A549 (cell line): Measurements from ENCODE around the gene AEBP2. TPM values are rescaled to one million over a fixed set of nuclear protein-coding genes. Genes with fewer than 3 reads are reported as not detected.
"Not testable (repeated sequence)": the region's sequence is repeated elsewhere in the genome, so short reads cannot be mapped to it uniquely, and the experiment has no call there.

Experiments used
- ATAC-seq, 2 experiments: fragments of 200-7000 bp in 1 of 2; fragments of >200 bp in 1 of 2; cut with Nextera tagmentation in 1 of 2; cut with Tn5 transposase in 1 of 2; 3 replicates each; pipeline versions ENCODE4 v1.8.0 to v1.9.1; 2018 to 2020; ENCODE audit warnings: mild to moderate bottlenecking in 1 of 2, moderate library complexity in 1 of 2
- CTCF ChIA-PET: fragments of 300-600 bp; sonication (Branson Sonifier 250); formaldehyde crosslinking; extraction: SDS; loops from one replicate; lab custom pipeline; 2021; ENCODE audit warnings: antibody characterized with exemption, inconsistent platforms; lab: Yijun Ruan, JAX
- POLR2A ChIA-PET: fragments of 350-600 bp; formaldehyde crosslinking; extraction: SDS; loops from one replicate; lab custom pipeline; 2021; ENCODE audit warnings: antibody characterized with exemption, inconsistent platforms; lab: Yijun Ruan, JAX
- DNase-seq, 2 experiments: peaks; one replicate each; pipeline versions ENCODE4 v3.0.0 to v3.0.0-alpha.2; 2011 to 2016; ENCODE audit warnings: low read depth in 1 of 2, low spot score in 1 of 2
- FAIRE-seq: peaks from 2 replicates; lab custom pipeline; 2011; peaks lifted over from hg19 to GRCh38; lab: Jason Lieb, UNC
- H3K27ac ChIP-seq, 2 experiments: fragments of >200 bp; sonication (Bioruptor Twin); formaldehyde crosslinking; 3 replicates each; pipeline ENCODE4 v1.5.1; 2016 to 2017
- H3K4me1 ChIP-seq: fragments of >200 bp; sonication (Bioruptor Twin); formaldehyde crosslinking; 3 replicates; pipeline ENCODE4 v1.6.1; 2016
- H3K4me2 ChIP-seq: fragments of >200 bp; sonication (Bioruptor Twin); formaldehyde crosslinking; 3 replicates; pipeline ENCODE4 v1.6.1; 2016
- H3K4me3 ChIP-seq: fragments of >200 bp; sonication (Bioruptor Twin); formaldehyde crosslinking; 3 replicates; pipeline ENCODE4 v1.5.1; 2016
- H3K9me3 ChIP-seq: fragments of >200 bp; sonication (Bioruptor Twin); formaldehyde crosslinking; 3 replicates; pipeline ENCODE4 v1.6.1; 2016
- BCL3 ChIP-seq: fragments of >200 bp; sonication (Bioruptor Twin); formaldehyde crosslinking; IDR thresholded peaks from 3 replicates; pipeline ENCODE4 v1.6.1; 2016
- CBX8 ChIP-seq: fragments of 200-600 bp; sonication (generic); IDR thresholded peaks from 2 replicates; pipeline ENCODE4 v1.6.1; 2016
- CEBPB ChIP-seq, 2 experiments: fragments of >200 bp in 1 of 2; sonication (Bioruptor Twin) in 1 of 2; formaldehyde crosslinking in 1 of 2; IDR thresholded peaks; 2 replicates each; pipeline ENCODE4 v1.6.1; 2012 to 2016
- CHD2 ChIP-seq: fragments of 150-350 bp; IDR thresholded peaks from 2 replicates; pipeline ENCODE4 v1.6.1; 2014; ENCODE audit warnings: low read length; ENCODE audit not compliant: partially characterized antibody
- EHMT2 ChIP-seq: fragments of 200-600 bp; sonication (generic); IDR thresholded peaks from 2 replicates; pipeline ENCODE4 v1.6.1; 2016; ENCODE audit warnings: antibody characterized with exemption, low read depth, mild to moderate bottlenecking, moderate library complexity
- ELK1 ChIP-seq: fragments of 150-350 bp; IDR thresholded peaks from 2 replicates; pipeline ENCODE4 v1.6.1; 2014; ENCODE audit warnings: low read depth, mild to moderate bottlenecking, low read length
- EP300 ChIP-seq, 2 experiments: fragments of >200 bp; sonication (Bioruptor Twin); formaldehyde crosslinking; IDR thresholded peaks; 2 replicates in 1 of 2; 3 replicates in 1 of 2; pipeline ENCODE4 v1.6.1; 2016 to 2017
- FOSB ChIP-seq: fragments of 250-450 bp; sonication (Bioruptor Pico); IDR thresholded peaks from 2 replicates; pipeline ENCODE4 v1.5.0; 2020; ENCODE audit warnings: mild to moderate bottlenecking, moderate library complexity
- FOXS1 ChIP-seq: fragments of 250-450 bp; sonication (Bioruptor Pico); IDR thresholded peaks from 2 replicates; pipeline ENCODE4 v1.5.0; 2020; ENCODE audit warnings: mild to moderate bottlenecking, moderate library complexity
- GATA3 ChIP-seq: IDR thresholded peaks from 2 replicates; pipeline ENCODE4 v1.6.1; 2012; ENCODE audit warnings: borderline replicate concordance
- HES2 ChIP-seq: fragments of >200 bp; sonication (Bioruptor Twin); formaldehyde crosslinking; IDR thresholded peaks from 2 replicates; pipeline ENCODE4 v1.6.1; 2016
- HEYL ChIP-seq: fragments of 250-450 bp; sonication (Bioruptor Pico); IDR thresholded peaks from 2 replicates; pipeline ENCODE4 v1.8.0; 2021; ENCODE audit warnings: mild to moderate bottlenecking, moderate library complexity
- KDM1A ChIP-seq: fragments of 200-600 bp; sonication (generic); IDR thresholded peaks from 2 replicates; pipeline ENCODE4 v1.6.1; 2016; ENCODE audit warnings: low read depth, mild to moderate bottlenecking
- KDM5A ChIP-seq: fragments of 200-600 bp; sonication (generic); IDR thresholded peaks from 2 replicates; pipeline ENCODE4 v1.6.1; 2016; ENCODE audit warnings: antibody characterized with exemption, mild to moderate bottlenecking
- MYC ChIP-seq: IDR thresholded peaks from 2 replicates; pipeline ENCODE4 v1.6.1; 2012; ENCODE audit warnings: mild to moderate bottlenecking, inconsistent platforms, low read length, improper control_type of control experiment, borderline replicate concordance
- NFE2L2 ChIP-seq: fragments of 150-350 bp; conservative IDR thresholded peaks from 2 replicates; pipeline ENCODE4 v1.6.1; 2014; ENCODE audit warnings: low read length
- PBX3 ChIP-seq: IDR thresholded peaks from 2 replicates; pipeline ENCODE4 v1.6.1; 2012
- POLR2AphosphoS2 ChIP-seq: conservative IDR thresholded peaks from 2 replicates; pipeline ENCODE4 v1.6.1; 2012; ENCODE audit warnings: low read length, improper control_type of control experiment, inconsistent platforms
- RFX5 ChIP-seq: fragments of 450-650 bp; IDR thresholded peaks from 2 replicates; pipeline ENCODE4 v1.7.1; 2014; ENCODE audit warnings: antibody characterized with exemption, mild to moderate bottlenecking, moderate library complexity
- SREBF2 ChIP-seq: fragments of 450-650 bp; IDR thresholded peaks from 2 replicates; pipeline ENCODE4 v1.6.1; 2014; ENCODE audit warnings: mild to moderate bottlenecking, moderate library complexity
- TFCP2L1 ChIP-seq: fragments of 250-450 bp; sonication (Bioruptor Pico); IDR thresholded peaks from 2 replicates; pipeline ENCODE4 v1.5.0; 2021; ENCODE audit warnings: mild to moderate bottlenecking
- TP53 ChIP-seq: fragments of 250-450 bp; sonication (Bioruptor Pico); IDR thresholded peaks from 2 replicates; pipeline ENCODE4 v1.5.0; 2021; ENCODE audit warnings: mild to moderate bottlenecking, moderate library complexity
- WGBS: methylation state at CpG from one replicate; pipeline ENCODE4 v1.1.6; 2017; ENCODE audit errors: missing lambda C conversion rate; 5-methylcytosine and 5-hydroxymethylcytosine counted together
- polyA plus RNA-seq, 4 experiments: library from polyadenylated mRNA; depleted of rRNA in 3 of 4; stranded (reverse); fragments of >200 nt; fragmentation: RNase III in 1 of 4; extraction: RNeasy Plus Mini Kit Qiagen cat#74134 plus additional on column Dnase treatment in 1 of 4; gene quantifications; 2 replicates in 3 of 4; 3 replicates in 1 of 4; pipeline ENCODE4 v1.2.3, GENCODE V29; 2011 to 2017

The AEBP2 gene
- polyA plus RNA-seq, 2 of the 4 experiments (the other 2 are of a cell fraction): 23.5 to 27.3 TPM

GRCh38 chr12:19421503-19422282, 17.6 kb upstream of the AEBP2 start:
- Histone ChIP-seq H3K4me3 (no peak overlapping the region), H3K4me1 (no peaks in the 10 kb centered on the region), H3K27ac (no peak overlapping the region), H3K9me3 (0 out of 3 replicates have a peak, but pooled peaks cover 3% of the 10 kb centered on the region), H3K4me2 (no peak overlapping the region)
- POLR2A ChIA-PET: no interaction called here
- peak in 1 of 2 experiments; percentile 28; a peak in 1 of 4 replicates for TF ChIP-seq CEBPB (IDR thresholded peaks at IDR 0.05)
- TF ChIP-seq TP53 (CRISPR knock-in tag): no peak
- no peak for TF ChIP-seq FOXS1 (CRISPR knock-in tag)
- no peak for TF ChIP-seq HEYL
- no peak for TF ChIP-seq KDM5A
- TF ChIP-seq EHMT2: no peak
- no peak for TF ChIP-seq FOSB (CRISPR knock-in tag)
- WGBS: 67% methylated on average over 6 of the region's 6 CpGs
- DNase-seq (no peak), ATAC-seq (no peak), FAIRE-seq (no peak)
- CTCF ChIA-PET: interaction anchor here (0.6 kb wide), 1 partner anchor 295 kb away, joined by 3 read pairs; no protein-coding TSS in a partner anchor

- 82% methylated on average over 12 of the region's 12 CpGs for WGBS
- FAIRE-seq (no peak), ATAC-seq (no peak), DNase-seq (no peak)
- Histone ChIP-seq H3K4me3 (no peak overlapping the region), H3K27ac (no peak overlapping the region), H3K4me2 (no peak overlapping the region), H3K4me1 (no peaks in the 10 kb centered on the region), H3K9me3 (0 out of 3 replicates have a peak, but pooled peaks cover 3% of the 10 kb centered on the region)
- ChIA-PET CTCF (interaction anchor here (0.5 to 1.4 kb wide), 2 partner anchors 19 to 505 kb away, joined by 3 read pairs; no protein-coding TSS in a partner anchor), POLR2A (no interaction called here)
- TF ChIP-seq HES2 (no peak), BCL3 (no peak), RFX5 (no peak), KDM1A (no peak), EHMT2 (no peak)
Measured at GRCh38 chr12:19423166-19423930, 15.9 kb upstream of the AEBP2 start.

GRCh38 chr12:19428246-19428645, 11.0 kb upstream of the AEBP2 start:
- WGBS: 79% methylated on average over 5 of the region's 5 CpGs
- POLR2A ChIA-PET: no interaction called here
- ATAC-seq: no peak

GRCh38 chr12:19429491-19429890, 9.8 kb upstream of the AEBP2 start:
- H3K4me2 ChIP-seq, POLR2A ChIA-PET, CTCF ChIA-PET, FAIRE-seq, H3K27ac ChIP-seq, ATAC-seq, H3K4me3 ChIP-seq, DNase-seq, H3K9me3 ChIP-seq: not testable (repeated sequence)
- 63% methylated on average over 2 of the region's 2 CpGs for WGBS
- H3K4me1 ChIP-seq: peaks cover 14% of the 10 kb centered on the region; the same call in 2 of the 3 replicates

More at GRCh38 chr12:19428246-19428645, 11.0 kb upstream of the AEBP2 start:
- Histone ChIP-seq H3K4me2 (no peak overlapping the region), H3K4me1 (peaks cover 14% of the 10 kb centered on the region; the same call in 2 of the 3 replicates), H3K27ac (no peak overlapping the region), H3K4me3 (no peak overlapping the region), H3K9me3 (0 out of 3 replicates have a peak, but pooled peaks cover 3% of the 10 kb centered on the region)
- TF ChIP-seq POLR2AphosphoS2 (no peak), MYC (no peak), SREBF2 (no peak), TFCP2L1 (no peak), CHD2 (no peak), CBX8 (no peak), EP300 (IDR thresholded peaks at IDR 0.05) (no peak), RFX5 (no peak), ELK1 (no peak), NFE2L2 (no peak), PBX3 (no peak), GATA3 (no peak)
- no peak for FAIRE-seq
- DNase-seq: no peak
- CTCF ChIA-PET: no interaction called here
